ENCODE measurements around the gene IQCE. TPM values are rescaled to one million over a fixed set of nuclear protein-coding genes. Genes with fewer than 3 reads are reported as not detected.
A peak's percentile ranks its signal among the peaks of the same experiment; 100 is the strongest.

The IQCE gene
- total RNA-seq, 2 donors from 2014 or later, result 28.5 to 30.5 TPM

DNA sequence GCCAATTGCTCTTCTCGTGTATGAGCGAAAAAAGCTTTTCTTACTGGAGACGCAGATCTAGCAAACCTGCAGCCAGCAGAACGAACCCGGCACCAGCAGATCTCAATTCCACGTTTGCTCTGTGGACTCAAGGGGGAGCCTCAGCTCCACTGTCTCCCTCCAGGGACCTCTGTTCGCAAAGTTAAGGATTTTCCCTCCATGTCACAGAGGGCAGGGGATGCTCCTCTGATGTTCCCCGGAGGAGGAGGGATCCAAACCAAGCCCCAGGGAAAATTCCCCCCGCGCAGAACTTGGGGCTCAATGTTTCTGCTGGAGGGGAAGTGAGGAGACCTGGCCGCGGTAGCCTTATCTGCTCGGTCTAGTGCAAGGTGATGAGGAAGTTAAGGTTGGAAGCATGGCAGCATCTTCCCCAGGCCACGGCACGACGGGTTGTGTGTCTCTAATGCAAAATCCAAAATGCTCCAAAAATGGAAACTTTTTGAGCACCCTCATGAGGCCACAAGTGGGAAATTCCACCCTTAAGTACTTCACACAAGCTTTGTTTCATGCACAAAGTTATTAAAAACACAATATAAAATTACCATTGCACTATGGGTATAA lies 9.0 kb downstream of the IQCE start:
- intact Hi-C loops (cut with DNase I, micrococcal nuclease), result no loop called here
- no peak for ATAC-seq
- no peak for DNase-seq

DNA sequence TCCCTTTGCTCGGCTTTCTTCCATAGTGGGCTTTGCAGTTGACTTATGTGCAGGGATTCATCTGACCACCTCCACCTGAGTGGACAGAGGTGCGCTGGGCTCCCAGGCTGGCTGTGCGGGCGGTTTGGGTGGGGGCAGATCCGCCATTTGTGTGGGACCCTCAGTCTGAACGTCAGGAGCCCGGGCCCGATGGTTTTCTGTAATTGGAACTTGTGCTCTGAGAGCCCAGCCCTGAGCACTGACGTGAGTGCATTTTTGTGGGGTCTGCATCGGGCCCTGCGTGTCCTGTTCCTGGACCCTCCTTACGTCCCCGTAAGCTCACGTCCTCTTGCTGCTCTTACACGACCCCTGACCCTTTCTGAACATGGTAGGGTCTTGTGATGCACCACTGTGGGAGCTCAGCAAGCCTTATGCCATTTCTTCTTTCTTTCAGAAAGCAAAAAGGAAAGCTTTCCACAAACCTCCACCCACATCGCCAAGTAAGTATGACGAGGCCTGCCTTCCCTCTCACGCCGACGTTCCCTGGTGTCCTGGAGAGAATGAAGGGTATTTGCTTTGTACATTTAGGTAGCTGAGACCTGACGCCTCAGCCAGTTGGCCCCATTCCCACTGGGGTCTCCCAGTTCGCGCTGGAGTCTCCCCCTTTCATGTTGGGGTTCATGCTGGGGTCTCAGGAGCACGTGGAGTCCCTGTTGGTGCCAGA lies 9.9 kb downstream of the IQCE start:
- DNase-seq (no peak), ATAC-seq (no peak)
- intact Hi-C loops (cut with DNase I, micrococcal nuclease), result no loop called here

- intact Hi-C loops (cut with DNase I, micrococcal nuclease), result no loop called here
- ATAC-seq, result no peak
Measured at GRCh38 chr7:2569421-2569820, 10.6 kb downstream of the IQCE start.

GRCh38 chr7:2570021-2570420 lies 11.2 kb downstream of the IQCE start:
- no peak for DNase-seq
- no peak for ATAC-seq
- intact Hi-C loops (cut with DNase I, micrococcal nuclease), result no loop called here

More at GRCh38 chr7:2569421-2569820, 10.6 kb downstream of the IQCE start:
- no peak for DNase-seq

DNA sequence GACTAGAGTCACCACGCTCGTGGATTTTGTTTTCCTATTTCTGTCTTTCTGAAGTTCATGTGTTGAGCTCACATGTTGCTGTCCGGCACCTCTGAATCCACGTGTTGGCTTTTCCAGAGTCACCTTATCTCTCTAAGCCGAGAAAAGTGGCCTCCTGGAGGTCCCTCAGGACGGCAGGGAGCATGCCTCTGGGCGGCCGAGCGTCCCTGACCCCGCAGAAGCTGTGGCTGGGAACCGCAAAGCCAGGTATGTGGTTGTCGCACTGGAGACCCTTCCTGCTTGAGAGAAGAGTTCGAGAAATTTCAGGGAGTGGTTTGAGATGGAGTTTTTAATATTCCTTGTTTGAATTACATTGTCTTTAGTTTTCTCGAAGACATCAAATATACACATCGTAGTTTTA lies 12.6 kb downstream of the IQCE start:
- intact Hi-C loops (cut with DNase I, micrococcal nuclease), result no loop called here
- ATAC-seq (no peak), DNase-seq (no peak)

GRCh38 chr7:2572101-2572842 lies 13.5 kb downstream of the IQCE start:
- ATAC-seq, result peak; percentile 61
- intact Hi-C loops (cut with DNase I, micrococcal nuclease), result no loop called here
- DNase-seq, result no peak

DNA sequence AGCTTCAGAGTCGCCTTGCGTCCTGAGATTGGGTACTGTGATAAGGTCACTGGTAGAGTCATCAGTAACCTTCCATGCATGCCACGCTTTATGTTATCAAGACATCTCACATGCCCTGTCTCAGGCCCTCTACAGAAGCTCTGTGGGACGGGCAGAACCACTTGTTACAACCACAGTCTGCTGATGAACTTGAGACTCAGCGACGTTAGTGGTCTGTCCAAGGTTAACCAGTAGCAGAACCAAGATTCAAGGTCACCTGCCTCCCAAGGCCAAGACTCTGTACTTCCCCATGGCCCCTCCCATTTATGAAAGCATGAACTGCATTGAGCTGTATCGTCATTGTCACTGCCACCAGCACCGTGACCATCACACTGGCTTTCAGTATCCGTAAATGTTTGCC lies 15.0 kb downstream of the IQCE start:
- intact Hi-C loops (cut with DNase I, micrococcal nuclease), result no loop called here
- DNase-seq (no peak), ATAC-seq (no peak)

DNA sequence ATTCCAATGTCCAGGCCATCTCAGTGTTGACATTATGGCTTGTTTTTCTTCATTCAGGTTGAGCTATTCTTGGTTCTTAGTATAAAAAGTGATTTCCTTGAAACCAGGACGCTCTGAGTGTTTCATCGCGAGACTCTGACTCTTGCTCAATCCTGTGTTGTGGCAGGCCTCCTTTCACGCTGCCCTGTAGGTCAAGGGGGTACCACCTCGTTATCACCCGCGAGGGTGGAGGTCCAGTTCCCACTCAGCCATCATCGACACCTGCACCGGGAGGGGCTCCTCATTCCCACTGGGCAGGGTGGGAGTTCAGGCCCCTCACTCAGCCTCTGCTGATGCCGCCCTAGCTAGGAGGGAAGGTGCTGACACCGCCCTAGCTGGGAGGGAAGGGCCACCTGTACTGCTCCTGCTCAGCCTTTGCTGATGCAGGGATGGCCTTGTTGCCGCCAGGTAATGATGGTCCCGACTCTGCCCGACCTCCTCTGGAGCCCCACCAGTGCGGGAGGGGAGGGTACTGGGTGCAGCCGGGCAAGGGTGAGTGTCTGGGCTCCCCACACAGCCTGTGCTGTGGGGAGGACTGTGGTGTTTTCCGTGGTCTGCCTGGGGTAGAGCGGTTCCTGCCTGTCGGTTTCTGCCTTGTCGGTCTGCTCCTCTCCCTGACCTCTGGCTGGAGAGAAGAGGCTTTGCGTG lies 16.4 kb downstream of the IQCE start:
- no peak for ATAC-seq
- intact Hi-C loops (cut with DNase I, micrococcal nuclease), result no loop called here
- DNase-seq, result no peak

GRCh38 chr7:2575733-2576340 lies 17.1 kb downstream of the IQCE start:
- intact Hi-C loops (cut with DNase I, micrococcal nuclease), result no loop called here
- DNase-seq (no peak), ATAC-seq (no peak)

- intact Hi-C loops (cut with DNase I, micrococcal nuclease), result no loop called here
- DNase-seq (no peak), ATAC-seq (no peak)
Measured at GRCh38 chr7:2576742-2577491, 18.1 kb downstream of the IQCE start.

GRCh38 chr7:2577914-2578680 lies 19.3 kb downstream of the IQCE start:
- DNase-seq (no peak), ATAC-seq (no peak)
- intact Hi-C loops (cut with DNase I, micrococcal nuclease), result no loop called here

GRCh38 chr7:2580636-2581035 lies 21.9 kb downstream of the IQCE start:
- intact Hi-C loops (cut with DNase I, micrococcal nuclease), result no loop called here
- ATAC-seq, result no peak

DNA sequence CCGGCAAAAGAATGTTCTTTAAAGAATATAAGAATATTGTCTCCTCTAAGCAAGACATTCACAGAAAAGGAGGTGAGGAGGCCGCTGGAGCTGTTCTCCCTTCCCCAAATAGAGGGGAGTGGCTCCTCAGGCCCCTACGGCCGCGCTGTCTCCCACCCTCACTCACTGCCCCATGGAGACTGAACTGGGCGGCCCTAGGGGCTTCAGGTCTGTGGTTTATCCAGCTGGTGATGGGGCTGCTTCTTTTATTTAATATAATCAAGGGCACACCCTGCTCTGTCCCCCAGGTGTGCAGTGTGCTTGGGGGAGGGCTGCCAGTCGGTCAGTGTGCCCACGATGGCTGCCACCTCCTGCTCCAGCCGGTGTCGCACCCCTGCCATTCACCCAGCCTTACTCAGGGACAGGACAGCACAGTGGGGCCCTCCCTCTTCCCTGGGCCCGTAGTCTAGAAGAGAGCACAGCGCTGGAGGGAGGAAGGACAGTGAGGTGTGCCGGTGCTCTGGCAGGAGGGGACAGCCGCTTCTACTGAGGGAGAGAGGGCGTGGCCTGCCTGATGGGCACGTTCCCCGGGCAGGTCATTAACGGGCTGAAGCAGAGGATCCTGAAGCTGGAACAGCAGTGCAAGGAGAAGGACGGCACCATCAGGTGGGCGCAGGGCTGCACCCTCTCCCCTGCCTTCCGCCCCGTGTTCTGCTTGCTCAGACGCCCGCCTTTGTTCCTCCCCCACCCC lies 23.4 kb downstream of the IQCE start:
- peak; percentile 75 for ATAC-seq
- intact Hi-C loops (cut with DNase I, micrococcal nuclease), result no loop called here
- no peak for DNase-seq

More at GRCh38 chr7:2580636-2581035, 21.9 kb downstream of the IQCE start:
- DNase-seq, result no peak

- ATAC-seq, result no peak
- intact Hi-C loops (cut with DNase I, micrococcal nuclease), result no loop called here
Measured at GRCh38 chr7:2583798-2584580, 25.2 kb downstream of the IQCE start.

DNA sequence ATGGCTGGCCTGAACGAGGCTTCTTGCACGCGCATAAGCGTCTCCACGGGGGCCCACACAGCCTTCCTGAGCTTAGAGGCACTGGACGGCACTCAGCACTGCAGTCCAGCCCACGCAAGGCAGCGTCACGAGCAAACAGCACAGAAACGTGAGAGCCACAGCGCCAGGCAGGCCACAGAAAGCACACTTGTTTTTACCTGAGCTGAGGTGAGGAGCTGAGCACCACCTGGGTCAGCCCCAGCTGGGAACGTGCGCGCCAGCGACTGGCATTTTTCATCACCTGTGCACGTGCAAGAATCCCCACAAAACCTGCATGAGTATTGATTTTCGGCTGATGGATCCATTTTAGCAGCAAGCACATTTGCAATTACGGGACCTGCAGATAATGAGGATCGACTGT lies 26.7 kb downstream of the IQCE start:
- ATAC-seq (no peak), DNase-seq (no peak)
- intact Hi-C loops (cut with DNase I, micrococcal nuclease), result no loop called here

More at GRCh38 chr7:2583798-2584580, 25.2 kb downstream of the IQCE start:
- no peak for DNase-seq

DNA sequence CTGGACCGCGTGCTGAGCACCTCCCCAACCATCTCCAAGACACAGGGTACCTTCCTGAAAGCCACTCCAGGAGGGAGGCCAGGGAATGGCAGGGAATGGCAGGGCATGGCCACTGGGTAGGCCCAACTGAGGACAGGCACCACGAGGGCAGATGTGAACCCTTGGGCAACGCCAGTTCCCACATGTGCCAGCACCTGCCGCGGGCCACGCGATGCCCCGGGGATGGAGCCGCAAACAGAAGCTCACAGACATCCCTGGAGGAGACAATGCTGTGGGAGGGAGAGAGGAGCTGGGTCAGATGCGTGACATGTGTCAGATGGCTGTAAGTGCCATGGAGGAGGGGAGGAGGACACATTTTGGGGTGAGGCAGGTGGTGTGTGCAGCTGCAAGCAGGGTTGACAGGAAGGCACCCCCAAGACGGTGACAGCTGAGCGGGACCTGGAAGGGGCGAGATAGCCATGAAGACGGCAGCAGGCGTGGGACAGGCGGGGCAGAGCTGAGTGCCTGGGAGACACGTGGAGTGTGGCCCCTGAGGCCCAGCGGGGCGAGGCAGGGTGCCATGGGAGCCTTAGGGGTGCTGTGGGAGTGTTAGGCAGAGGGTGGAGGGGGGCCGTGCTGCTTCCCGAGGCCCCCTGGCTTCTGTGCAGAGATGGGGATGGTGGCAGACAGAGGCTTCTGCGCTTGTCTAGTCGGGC lies 27.7 kb downstream of the IQCE start:
- DNase-seq, result no peak
- ATAC-seq, result no peak
- intact Hi-C loops (cut with DNase I, micrococcal nuclease), result no loop called here

Data from left colon (tissue), 2 donors.